ENCODE results near the gene ADGRL3. TPM values are rescaled to one million over a fixed set of nuclear protein-coding genes. Genes with fewer than 3 reads are reported as not detected.

Gene ADGRL3
- total RNA-seq, 1 donor from 2014 or later, result 31.3 TPM

DNA sequence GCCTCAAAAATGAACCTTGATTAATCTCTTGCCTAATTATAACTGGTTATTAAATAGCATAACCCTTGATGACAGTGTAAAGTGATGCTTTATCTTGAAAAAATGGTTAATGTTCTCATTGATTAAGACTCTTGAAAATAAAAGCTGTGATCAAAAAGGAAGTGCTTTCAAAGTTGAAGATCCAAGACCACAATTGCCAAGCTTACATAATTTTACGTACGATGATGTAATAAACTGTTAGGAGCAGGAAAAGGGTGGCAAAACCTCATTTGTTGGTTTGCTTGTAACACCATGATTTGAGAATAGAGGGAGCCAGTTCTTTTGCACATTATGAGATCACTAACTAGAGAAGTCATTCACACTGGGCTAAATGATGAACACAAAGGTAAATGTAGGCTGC lies 322.2 kb downstream of the ADGRL3 start:
- FAIRE-seq (no peak), DNase-seq (ENCODE audit: low read depth) (no peak)
- H3K9me3 ChIP-seq (ENCODE audit: insufficient read depth, low read depth, low read length), result no peaks in the 10 kb centered on the region
- Mint-ChIP-seq H3K27me3 (ENCODE audit: low read depth, unreplicated experiment) (no peaks in the 10 kb centered on the region), H3K27ac (ENCODE audit: unreplicated experiment) (no peak overlapping the region), H3K9me3 (ENCODE audit: unreplicated experiment) (no peaks in the 10 kb centered on the region), H3K4me1 (ENCODE audit: low read depth, unreplicated experiment) (peaks cover 27% of the 10 kb centered on the region), H3K36me3 (ENCODE audit: low read depth, unreplicated experiment) (no peaks in the 10 kb centered on the region), H3K4me3 (ENCODE audit: unreplicated experiment) (no peak overlapping the region)
- H4K20me1 ChIP-seq (ENCODE audit: insufficient read depth, low read length), result peaks cover 2% of the 10 kb centered on the region
- H3K9ac ChIP-seq (ENCODE audit: low read length), result no peak overlapping the region
- H3K4me3 ChIP-seq (ENCODE audit: insufficient read depth, low read depth, low read length), result no peak overlapping the region
- H3K4me2 ChIP-seq (ENCODE audit: low read length), result no peak overlapping the region
- no peak overlapping the region for H3K27ac ChIP-seq (ENCODE audit: low read depth, low read length)
- H2AFZ ChIP-seq (ENCODE audit: low read depth, low read length), result no peak overlapping the region
- no peaks in the 10 kb centered on the region for H3K36me3 ChIP-seq (ENCODE audit: insufficient read depth, low read length)
- no peaks in the 10 kb centered on the region for H3K27me3 ChIP-seq (ENCODE audit: insufficient read depth, low read length)
- no peak for TF ChIP-seq EZH2 (IDR thresholded peaks at IDR 0.05; ENCODE audit: insufficient read depth, low read length)
- no peak for TF ChIP-seq CTCF (IDR thresholded peaks at IDR 0.05; ENCODE audit: insufficient read depth, low read depth, low read length)
- no peaks in the 10 kb centered on the region for H3K79me2 ChIP-seq (ENCODE audit: insufficient read depth, low read length)
- peaks cover 19% of the 10 kb centered on the region for H3K4me1 ChIP-seq (ENCODE audit: insufficient read depth, low read length)

DNA sequence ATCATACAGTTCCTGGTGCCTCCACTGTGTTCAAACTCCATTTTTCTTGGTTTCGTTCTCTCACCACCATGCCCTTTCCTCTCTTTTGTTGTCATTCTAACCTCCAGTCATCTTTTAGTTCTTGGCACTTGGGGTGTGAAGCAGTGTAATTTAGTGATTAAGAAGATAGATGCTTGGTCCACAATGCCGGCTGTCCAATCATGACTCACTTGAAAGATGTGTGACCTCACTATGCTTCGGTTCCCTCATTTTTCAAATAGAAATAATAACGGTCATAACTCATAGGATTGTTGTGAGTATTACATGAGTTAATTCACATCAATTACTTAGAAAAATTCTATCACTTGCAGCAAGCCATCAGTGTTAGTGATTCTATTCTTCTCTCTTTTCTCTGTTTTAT lies 327.8 kb downstream of the ADGRL3 start:
- no peaks in the 10 kb centered on the region for H3K36me3 ChIP-seq (ENCODE audit: insufficient read depth, low read length)
- peaks cover 21% of the 10 kb centered on the region for H3K4me1 Mint-ChIP-seq (ENCODE audit: low read depth, unreplicated experiment)

More for the DNA sequence above, 327.8 kb downstream of the ADGRL3 start:
- Histone ChIP-seq H2AFZ (ENCODE audit: low read depth, low read length) (no peak overlapping the region), H3K79me2 (ENCODE audit: insufficient read depth, low read length) (no peaks in the 10 kb centered on the region), H3K4me3 (ENCODE audit: insufficient read depth, low read depth, low read length) (no peak overlapping the region), H4K20me1 (ENCODE audit: insufficient read depth, low read length) (no peaks in the 10 kb centered on the region), H3K9me3 (ENCODE audit: insufficient read depth, low read depth, low read length) (no peaks in the 10 kb centered on the region), H3K4me2 (ENCODE audit: low read length) (peak overlapping the region; percentile 20), H3K27me3 (ENCODE audit: insufficient read depth, low read length) (no peaks in the 10 kb centered on the region), H3K27ac (ENCODE audit: low read depth, low read length) (no peak overlapping the region), H3K9ac (ENCODE audit: low read length) (no peak overlapping the region), H3K4me1 (ENCODE audit: insufficient read depth, low read length) (peaks cover 6% of the 10 kb centered on the region)
- Mint-ChIP-seq H3K36me3 (ENCODE audit: low read depth, unreplicated experiment) (no peaks in the 10 kb centered on the region), H3K4me3 (ENCODE audit: unreplicated experiment) (no peak overlapping the region), H3K9me3 (ENCODE audit: unreplicated experiment) (no peaks in the 10 kb centered on the region), H3K27me3 (ENCODE audit: low read depth, unreplicated experiment) (no peaks in the 10 kb centered on the region), H3K27ac (ENCODE audit: unreplicated experiment) (no peak overlapping the region)
- no peak for TF ChIP-seq EZH2 (IDR thresholded peaks at IDR 0.05; ENCODE audit: insufficient read depth, low read length)
- no peak for TF ChIP-seq CTCF (IDR thresholded peaks at IDR 0.05; ENCODE audit: insufficient read depth, low read depth, low read length)
- no peak for FAIRE-seq
- peak; percentile 55 for DNase-seq (ENCODE audit: low read depth)
